ENCODE results near the gene VANGL2.

The VANGL2 gene

GRCh38 chr1:160465123-160465522 lies 64.8 kb downstream of the VANGL2 start:
- DNase-seq: no peak

DNA sequence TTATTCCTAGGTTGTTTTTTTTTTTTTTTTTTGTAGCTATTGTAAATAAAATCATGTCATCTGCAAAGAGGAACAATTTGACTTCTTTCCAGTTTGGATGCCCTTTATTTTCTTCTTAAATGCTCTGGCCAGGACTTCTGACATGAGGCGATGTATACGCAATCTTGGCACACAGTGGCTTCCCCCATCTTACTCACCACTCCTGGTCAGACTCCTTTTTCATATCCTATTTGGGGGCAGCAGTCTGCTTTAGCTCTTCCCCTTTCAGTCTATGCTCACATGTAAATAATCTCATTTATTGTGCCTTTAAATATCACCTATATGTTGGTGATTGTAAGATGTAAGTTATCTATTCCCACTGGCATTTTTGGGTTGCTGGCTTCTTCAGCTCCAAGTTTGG lies 66.6 kb downstream of the VANGL2 start:
- no peak for DNase-seq

- no peak for DNase-seq
Observed at GRCh38 chr1:160467576-160467975, 67.2 kb downstream of the VANGL2 start.

- no peak for DNase-seq
Observed at GRCh38 chr1:160471253-160471652, 70.9 kb downstream of the VANGL2 start.

DNA sequence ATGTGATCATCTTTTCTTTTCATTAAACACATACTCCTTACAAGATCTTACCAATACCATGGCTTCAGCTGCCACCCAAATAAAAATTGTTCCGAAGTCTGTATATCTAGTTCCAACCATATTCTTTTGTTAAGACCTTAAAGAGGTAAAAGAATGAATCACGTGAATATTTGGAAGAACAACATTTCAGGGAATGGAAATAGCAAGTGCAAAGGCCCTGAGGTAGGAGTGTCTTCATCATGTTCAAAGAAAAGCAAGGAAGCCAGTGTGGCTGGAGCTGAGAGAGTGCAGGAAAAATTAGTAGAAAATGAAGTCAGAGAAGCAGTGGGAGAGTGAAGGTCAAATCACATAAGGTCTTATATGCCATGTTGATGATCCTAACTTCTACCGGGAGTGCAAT lies 71.7 kb downstream of the VANGL2 start:
- no peak for DNase-seq

- no peak for DNase-seq
Observed at GRCh38 chr1:160474392-160475242, 74.3 kb downstream of the VANGL2 start.

Data from T1000 (cell line).